ENCODE data around the gene LAMTOR1.
A peak's percentile ranks its signal among the peaks of the same experiment; 100 is the strongest.

LAMTOR1 gene

GRCh38 chr11:72078477-72078876 lies 24.6 kb downstream of the LAMTOR1 start:
- no peak for FAIRE-seq
- TF ChIP-seq TAF1 (IDR thresholded peaks at IDR 0.05; ENCODE audit: borderline replicate concordance, low read depth, low read length): no peak
- TF ChIP-seq POLR2A (IDR thresholded peaks at IDR 0.05; ENCODE audit: low read depth, low read length): no peak
- TF ChIP-seq POLR2AphosphoS5 (IDR thresholded peaks at IDR 0.05; ENCODE audit: low read depth, low read length): no peak
- no peak for DNase-seq (ENCODE audit: insufficient read length)

- FAIRE-seq (no peak), DNase-seq (ENCODE audit: insufficient read length) (no peak)
- TF ChIP-seq POLR2A (IDR thresholded peaks at IDR 0.05; ENCODE audit: low read depth, low read length) (no peak), TAF1 (IDR thresholded peaks at IDR 0.05; ENCODE audit: borderline replicate concordance, low read depth, low read length) (no peak), POLR2AphosphoS5 (IDR thresholded peaks at IDR 0.05; ENCODE audit: low read depth, low read length) (no peak)
Observed at GRCh38 chr11:72075756-72076155, 27.3 kb downstream of the LAMTOR1 start.

- FAIRE-seq: no peak
Observed at GRCh38 chr11:72075109-72075508, 28.0 kb downstream of the LAMTOR1 start.

GRCh38 chr11:72072348-72072747 lies 30.7 kb downstream of the LAMTOR1 start:
- FAIRE-seq (no peak), DNase-seq (ENCODE audit: insufficient read length) (no peak)
- TF ChIP-seq POLR2A (IDR thresholded peaks at IDR 0.05; ENCODE audit: low read depth, low read length) (no peak), TAF1 (IDR thresholded peaks at IDR 0.05; ENCODE audit: borderline replicate concordance, low read depth, low read length) (no peak), POLR2AphosphoS5 (IDR thresholded peaks at IDR 0.05; ENCODE audit: low read depth, low read length) (no peak)

More at GRCh38 chr11:72075109-72075508, 28.0 kb downstream of the LAMTOR1 start:
- TF ChIP-seq POLR2AphosphoS5 (IDR thresholded peaks at IDR 0.05; ENCODE audit: low read depth, low read length) (no peak), POLR2A (IDR thresholded peaks at IDR 0.05; ENCODE audit: low read depth, low read length) (no peak), TAF1 (IDR thresholded peaks at IDR 0.05; ENCODE audit: borderline replicate concordance, low read depth, low read length) (no peak)
- DNase-seq (ENCODE audit: insufficient read length): no peak

- no peak for TF ChIP-seq POLR2A (IDR thresholded peaks at IDR 0.05; ENCODE audit: low read depth, low read length)
- no peak for TF ChIP-seq POLR2AphosphoS5 (IDR thresholded peaks at IDR 0.05; ENCODE audit: low read depth, low read length)
- TF ChIP-seq TAF1 (IDR thresholded peaks at IDR 0.05; ENCODE audit: borderline replicate concordance, low read depth, low read length): no peak
- no peak for FAIRE-seq
- no peak for DNase-seq (ENCODE audit: insufficient read length)
Observed at GRCh38 chr11:72070491-72070890, 32.6 kb downstream of the LAMTOR1 start.

- FAIRE-seq (peak; percentile 79), DNase-seq (ENCODE audit: insufficient read length) (no peak)
- TF ChIP-seq POLR2A (IDR thresholded peaks at IDR 0.05; ENCODE audit: low read depth, low read length) (no peak), TAF1 (IDR thresholded peaks at IDR 0.05; ENCODE audit: borderline replicate concordance, low read depth, low read length) (no peak), POLR2AphosphoS5 (IDR thresholded peaks at IDR 0.05; ENCODE audit: low read depth, low read length) (no peak)
Observed at GRCh38 chr11:72069787-72070251, 33.3 kb downstream of the LAMTOR1 start.

- DNase-seq (ENCODE audit: insufficient read length) (no peak), FAIRE-seq (peak; percentile 78)
- TF ChIP-seq TAF1 (IDR thresholded peaks at IDR 0.05; ENCODE audit: borderline replicate concordance, low read depth, low read length) (no peak), POLR2A (IDR thresholded peaks at IDR 0.05; ENCODE audit: low read depth, low read length) (no peak), POLR2AphosphoS5 (IDR thresholded peaks at IDR 0.05; ENCODE audit: low read depth, low read length) (no peak)
Observed at GRCh38 chr11:72069200-72069599, 33.9 kb downstream of the LAMTOR1 start.

GRCh38 chr11:72067676-72068075 lies 35.4 kb downstream of the LAMTOR1 start:
- TF ChIP-seq TAF1 (IDR thresholded peaks at IDR 0.05; ENCODE audit: borderline replicate concordance, low read depth, low read length): no peak
- no peak for TF ChIP-seq POLR2AphosphoS5 (IDR thresholded peaks at IDR 0.05; ENCODE audit: low read depth, low read length)
- TF ChIP-seq POLR2A (IDR thresholded peaks at IDR 0.05; ENCODE audit: low read depth, low read length): no peak
- FAIRE-seq: no peak
- DNase-seq (ENCODE audit: insufficient read length): no peak

GRCh38 chr11:72067266-72067665 lies 35.8 kb downstream of the LAMTOR1 start:
- no peak for TF ChIP-seq TAF1 (IDR thresholded peaks at IDR 0.05; ENCODE audit: borderline replicate concordance, low read depth, low read length)
- no peak for TF ChIP-seq POLR2AphosphoS5 (IDR thresholded peaks at IDR 0.05; ENCODE audit: low read depth, low read length)
- no peak for TF ChIP-seq POLR2A (IDR thresholded peaks at IDR 0.05; ENCODE audit: low read depth, low read length)
- FAIRE-seq (no peak), DNase-seq (ENCODE audit: insufficient read length) (no peak)

- no peak for FAIRE-seq
- TF ChIP-seq POLR2AphosphoS5 (IDR thresholded peaks at IDR 0.05; ENCODE audit: low read depth, low read length): no peak
- no peak for TF ChIP-seq TAF1 (IDR thresholded peaks at IDR 0.05; ENCODE audit: borderline replicate concordance, low read depth, low read length)
- TF ChIP-seq POLR2A (IDR thresholded peaks at IDR 0.05; ENCODE audit: low read depth, low read length): no peak
- DNase-seq (ENCODE audit: insufficient read length): no peak
Observed at GRCh38 chr11:72066855-72067254, 36.2 kb downstream of the LAMTOR1 start.

- TF ChIP-seq POLR2AphosphoS5 (IDR thresholded peaks at IDR 0.05; ENCODE audit: low read depth, low read length): no peak
- no peak for TF ChIP-seq TAF1 (IDR thresholded peaks at IDR 0.05; ENCODE audit: borderline replicate concordance, low read depth, low read length)
- TF ChIP-seq POLR2A (IDR thresholded peaks at IDR 0.05; ENCODE audit: low read depth, low read length): no peak
- no peak for DNase-seq (ENCODE audit: insufficient read length)
- peak; percentile 51 for FAIRE-seq
Observed at GRCh38 chr11:72061739-72062396, 41.2 kb downstream of the LAMTOR1 start.

GRCh38 chr11:72058416-72059034 lies 44.6 kb downstream of the LAMTOR1 start:
- FAIRE-seq (no peak), DNase-seq (ENCODE audit: insufficient read length) (no peak)
- no peak for TF ChIP-seq POLR2A (IDR thresholded peaks at IDR 0.05; ENCODE audit: low read depth, low read length)
- no peak for TF ChIP-seq POLR2AphosphoS5 (IDR thresholded peaks at IDR 0.05; ENCODE audit: low read depth, low read length)
- TF ChIP-seq TAF1 (IDR thresholded peaks at IDR 0.05; ENCODE audit: borderline replicate concordance, low read depth, low read length): no peak
